ENCODE measurements around the gene REEP1. TPM values are rescaled to one million over a fixed set of nuclear protein-coding genes. Genes with fewer than 3 reads are reported as not detected.

The REEP1 gene
- total and polyA plus RNA-seq, 9 of the 15 experiments (the other 6 are each of a cell fraction or from before 2014, with no cell fraction given) = 0.11 to 0.67 (median 0.13) TPM

- TF ChIP-seq GABPB1 (CRISPR knock-in tag; IDR thresholded peaks at IDR 0.05) (no peak), HDAC2 (IDR thresholded peaks at IDR 0.05) (no peak)
- no peak overlapping the region for H3K9ac ChIP-seq (ENCODE audit: insufficient read depth in 1 of 2, low read depth in 2 of 2, low read length in 2 of 2)
- H3K79me2 ChIP-seq (ENCODE audit: control insufficient read depth, insufficient read depth, low read length) = no peaks in the 10 kb centered on the region
- FAIRE-seq (no peak), ATAC-seq (no peak), DNase-seq (ENCODE audit: extremely low read depth in 1 of 4, low spot score in 3 of 4) (no peak)
- no peaks in the 10 kb centered on the region for H3K4me1 ChIP-seq (replicated peaks in 1 of 2; ENCODE audit: control insufficient read depth in 2 of 2, insufficient read depth in 2 of 2, low read length in 2 of 2)
- POLR2A ChIA-PET = no interaction called here
- H2AFZ ChIP-seq (ENCODE audit: low read depth, low read length) = no peak overlapping the region
- H3K27ac ChIP-seq (ENCODE audit: extremely low read depth, low read depth, low read length) = no peak overlapping the region
- H3K9me3 ChIP-seq (replicated peaks; ENCODE audit: control insufficient read depth, insufficient read depth, low read depth, low read length) = no peaks in the 10 kb centered on the region
- CTCF ChIA-PET (ENCODE audit: low intra/inter-chr PET ratio) = no interaction called here
- 4% methylated on average over 6 of the region's 6 CpGs for WGBS (ENCODE audit: insufficient coverage, low coverage, missing lambda C conversion rate)
- H3K4me2 ChIP-seq (ENCODE audit: insufficient read depth, low read length) = no peak overlapping the region
- H3K9me1 ChIP-seq (ENCODE audit: control insufficient read depth, insufficient read depth, low read length) = no peaks in the 10 kb centered on the region
- no peaks in the 10 kb centered on the region for H3K36me3 ChIP-seq (ENCODE audit: control insufficient read depth, insufficient read depth, low read length)
- BruUV-seq (replicated peaks) = no TSS peak
- peaks cover 30 to 52% of the 10 kb centered on the region in 2 experiments; a peak in 4 of 5 replicates for H3K27me3 ChIP-seq (ENCODE audit: control insufficient read depth in 2 of 2, insufficient read depth in 2 of 2, low read length in 2 of 2)
- in situ Hi-C loops (cut with MboI) (no loop called here), intact Hi-C loops (cut with micrococcal nuclease) (no loop called here)
- H3K4me3 ChIP-seq = no peak overlapping the region
- H4K20me1 ChIP-seq (replicated peaks; ENCODE audit: control insufficient read depth, insufficient read depth, low read length) = 0 out of 2 replicates have a peak, but pooled peaks cover 3% of the 10 kb centered on the region
Observed at GRCh38 chr2:86315084-86315483, 22.3 kb downstream of the REEP1 start.

- 0 out of 2 replicates have a peak, but pooled peaks cover 3% of the 10 kb centered on the region for H4K20me1 ChIP-seq (replicated peaks; ENCODE audit: control insufficient read depth, insufficient read depth, low read length)
- in situ Hi-C loops (cut with MboI) = no loop called here
- ChIA-PET CTCF (ENCODE audit: low intra/inter-chr PET ratio) (no interaction called here), POLR2A (interaction anchor here (0.6 kb wide), 1 partner anchor 1151 kb away, joined by 3 read pairs; no protein-coding TSS in a partner anchor)
- 0% methylated on average over 2 of the region's 2 CpGs for WGBS (ENCODE audit: insufficient coverage, low coverage, missing lambda C conversion rate)
- no peak overlapping the region for H3K4me3 ChIP-seq
- no peaks in the 10 kb centered on the region for H3K9me1 ChIP-seq (ENCODE audit: control insufficient read depth, insufficient read depth, low read length)
- no peak overlapping the region for H3K9ac ChIP-seq (ENCODE audit: insufficient read depth in 1 of 2, low read depth in 2 of 2, low read length in 2 of 2)
- BruUV-seq (replicated peaks) = no TSS peak
- no peak overlapping the region for H2AFZ ChIP-seq (ENCODE audit: low read depth, low read length)
- H3K9me3 ChIP-seq (replicated peaks; ENCODE audit: control insufficient read depth, insufficient read depth, low read depth, low read length) = no peaks in the 10 kb centered on the region
- no peak for FAIRE-seq
- no peaks in the 10 kb centered on the region for H3K79me2 ChIP-seq (ENCODE audit: control insufficient read depth, insufficient read depth, low read length)
- no peak for ATAC-seq
- H3K4me2 ChIP-seq (ENCODE audit: insufficient read depth, low read length) = no peak overlapping the region
- no peak overlapping the region for H3K27ac ChIP-seq (ENCODE audit: extremely low read depth, low read depth, low read length)
- DNase-seq (ENCODE audit: extremely low read depth in 1 of 4, low spot score in 3 of 4) = no peak
- H3K27me3 ChIP-seq (ENCODE audit: control insufficient read depth in 2 of 2, insufficient read depth in 2 of 2, low read length in 2 of 2) = peaks cover 29 to 57% of the 10 kb centered on the region in 2 experiments; a peak in 4 of 5 replicates
- intact Hi-C loops (cut with micrococcal nuclease) = no loop called here
- no peaks in the 10 kb centered on the region for H3K36me3 ChIP-seq (ENCODE audit: control insufficient read depth, insufficient read depth, low read length)
- no peaks in the 10 kb centered on the region for H3K4me1 ChIP-seq (replicated peaks in 1 of 2; ENCODE audit: control insufficient read depth in 2 of 2, insufficient read depth in 2 of 2, low read length in 2 of 2)
- TF ChIP-seq ETV1 (tag; conservative IDR thresholded peaks at IDR 0.05; ENCODE audit: low read depth) = no peak
- TF ChIP-seq, protein P1, sequence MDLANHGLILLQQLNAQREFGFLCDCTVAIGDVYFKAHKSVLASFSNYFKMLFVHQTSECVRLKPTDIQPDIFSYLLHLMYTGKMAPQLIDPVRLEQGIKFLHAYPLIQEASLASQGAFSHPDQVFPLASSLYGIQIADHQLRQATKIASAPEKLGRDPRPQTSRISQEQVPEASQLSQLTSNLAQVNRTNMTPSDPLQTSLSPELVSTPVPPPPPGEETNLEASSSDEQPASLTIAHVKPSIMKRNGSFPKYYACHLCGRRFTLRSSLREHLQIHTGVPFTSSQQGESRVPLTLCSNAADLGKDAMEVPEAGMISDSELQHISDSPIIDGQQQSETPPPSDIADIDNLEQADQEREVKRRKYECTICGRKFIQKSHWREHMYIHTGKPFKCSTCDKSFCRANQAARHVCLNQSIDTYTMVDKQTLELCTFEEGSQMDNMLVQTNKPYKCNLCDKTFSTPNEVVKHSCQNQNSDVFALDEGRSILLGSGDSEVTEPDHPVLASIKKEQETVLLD (IDR thresholded peaks at IDR 0.05) = no peak
- TF ChIP-seq CLOCK (CRISPR knock-in tag; IDR thresholded peaks at IDR 0.05; ENCODE audit: borderline replicate concordance) = no peak
- no peak for TF ChIP-seq HDAC2 (IDR thresholded peaks at IDR 0.05)
- no peak for TF ChIP-seq CBFA2T2 (conservative IDR thresholded peaks at IDR 0.05)
- TF ChIP-seq TRIM28 (IDR thresholded peaks at IDR 0.05) = no peak
- TF ChIP-seq, protein P2, sequence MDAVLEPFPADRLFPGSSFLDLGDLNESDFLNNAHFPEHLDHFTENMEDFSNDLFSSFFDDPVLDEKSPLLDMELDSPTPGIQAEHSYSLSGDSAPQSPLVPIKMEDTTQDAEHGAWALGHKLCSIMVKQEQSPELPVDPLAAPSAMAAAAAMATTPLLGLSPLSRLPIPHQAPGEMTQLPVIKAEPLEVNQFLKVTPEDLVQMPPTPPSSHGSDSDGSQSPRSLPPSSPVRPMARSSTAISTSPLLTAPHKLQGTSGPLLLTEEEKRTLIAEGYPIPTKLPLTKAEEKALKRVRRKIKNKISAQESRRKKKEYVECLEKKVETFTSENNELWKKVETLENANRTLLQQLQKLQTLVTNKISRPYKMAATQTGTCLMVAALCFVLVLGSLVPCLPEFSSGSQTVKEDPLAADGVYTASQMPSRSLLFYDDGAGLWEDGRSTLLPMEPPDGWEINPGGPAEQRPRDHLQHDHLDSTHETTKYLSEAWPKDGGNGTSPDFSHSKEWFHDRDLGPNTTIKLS (IDR thresholded peaks at IDR 0.05; ENCODE audit: borderline replicate concordance, low read depth) = no peak
- TF ChIP-seq TCF15 (CRISPR knock-in tag; IDR thresholded peaks at IDR 0.05) = no peak
- no peak for TF ChIP-seq ARNT (IDR thresholded peaks at IDR 0.05)
- TF ChIP-seq ZNF644 (tag; IDR thresholded peaks at IDR 0.05; ENCODE audit: low read depth) = no peak
Observed at GRCh38 chr2:86314125-86314524, 23.3 kb downstream of the REEP1 start.
